WI38 (cell line): Measurements from ENCODE around the gene GJC1.
A peak's percentile ranks its signal among the peaks of the same experiment; 100 is the strongest.

Experiments
- H3K4me3 ChIP-seq: 2 replicates; pipeline ENCODE4 v1.5.1; 2011; ENCODE audit warnings: low read depth, mild to moderate bottlenecking, control low read depth, low read length
- CTCF ChIP-seq: IDR thresholded peaks from 2 replicates; pipeline ENCODE4 v1.5.1; 2012; ENCODE audit warnings: low read depth, mild to moderate bottlenecking, control low read depth, low read length

Gene GJC1

GRCh38 chr17:44867841-44868240 is 37.8 kb upstream of the GJC1 start:
- H3K4me3 ChIP-seq = no peak overlapping the region
- no peak for TF ChIP-seq CTCF

- H3K4me3 ChIP-seq = no peak overlapping the region
- no peak for TF ChIP-seq CTCF
Measured at GRCh38 chr17:44865931-44866330, 35.8 kb upstream of the GJC1 start.

GRCh38 chr17:44865231-44865660 is 35.2 kb upstream of the GJC1 start:
- peak; percentile 78 for TF ChIP-seq CTCF

GRCh38 chr17:44864831-44865230 is 34.7 kb upstream of the GJC1 start:
- no peak for TF ChIP-seq CTCF

More at GRCh38 chr17:44865231-44865660, 35.2 kb upstream of the GJC1 start:
- H3K4me3 ChIP-seq = no peak overlapping the region

DNA sequence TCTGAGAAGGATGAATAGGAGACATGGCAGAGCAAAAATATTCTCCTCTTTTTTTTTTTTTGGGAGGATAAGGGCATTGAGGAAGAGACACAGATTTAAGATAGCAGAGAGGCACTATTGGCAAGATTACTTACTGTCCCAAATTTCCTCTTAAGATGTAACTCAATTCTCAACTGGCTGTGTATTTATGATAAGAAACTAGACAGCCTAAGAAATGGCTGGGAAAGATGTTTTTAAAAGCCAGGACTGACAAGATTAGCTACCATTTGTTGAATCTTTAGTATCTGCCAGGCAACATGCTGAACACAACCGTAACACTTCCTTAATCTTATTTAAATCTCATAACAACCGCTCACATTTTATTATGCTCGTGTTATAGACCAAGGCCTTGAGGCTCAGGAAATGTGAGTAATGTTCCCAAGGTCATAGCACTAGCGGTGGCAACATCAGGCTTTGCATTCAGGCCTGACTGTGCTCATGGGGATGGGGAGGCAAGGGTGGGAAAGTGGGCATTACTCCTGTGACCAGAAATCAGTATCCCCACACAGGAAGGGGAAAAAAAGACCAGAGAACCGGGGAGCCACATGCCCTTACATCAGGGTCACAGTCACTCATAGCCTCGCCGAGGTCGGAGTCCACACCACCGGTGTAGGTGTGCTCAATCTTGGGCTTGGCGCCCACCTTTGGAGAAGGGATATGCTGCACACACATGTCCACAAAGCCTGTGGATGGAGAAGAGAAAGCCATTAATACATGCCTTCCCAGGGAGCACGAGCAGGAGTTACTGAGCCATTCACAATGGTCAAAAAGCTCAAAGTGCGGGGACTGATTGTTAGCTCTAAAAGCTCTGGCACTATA is 33.2 kb upstream of the GJC1 start:
- no peak overlapping the region for H3K4me3 ChIP-seq
- no peak for TF ChIP-seq CTCF

More at GRCh38 chr17:44864831-44865230, 34.7 kb upstream of the GJC1 start:
- H3K4me3 ChIP-seq = no peak overlapping the region

GRCh38 chr17:44862278-44862914 is 32.3 kb upstream of the GJC1 start:
- H3K4me3 ChIP-seq = no peak overlapping the region
- TF ChIP-seq CTCF = no peak

DNA sequence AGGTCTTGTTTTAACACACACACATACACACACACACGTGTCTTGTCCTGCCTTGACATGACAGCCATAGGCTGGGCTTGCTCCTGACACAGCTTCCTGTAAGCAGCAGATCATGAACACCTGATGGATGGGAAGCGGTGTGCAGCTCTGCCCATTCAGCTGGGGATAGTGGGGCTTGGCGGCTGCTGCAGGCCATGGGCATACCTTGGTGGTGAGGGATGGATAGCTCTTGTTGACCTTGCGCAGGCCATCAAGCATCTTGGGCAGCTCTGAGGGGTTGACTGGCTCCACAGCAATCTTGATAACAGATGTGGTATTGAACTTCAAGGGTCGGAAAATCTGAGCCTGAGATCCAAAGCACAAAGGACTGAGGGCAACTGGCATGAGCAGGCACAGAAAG is 29.6 kb upstream of the GJC1 start:
- no peak for TF ChIP-seq CTCF
- H3K4me3 ChIP-seq = no peak overlapping the region
